ENCODE results near the gene EXOC6B.

GRCh38 chr2:72796766-72797165 lies 29.1 kb downstream of the EXOC6B start:
- TF ChIP-seq, protein P1, sequence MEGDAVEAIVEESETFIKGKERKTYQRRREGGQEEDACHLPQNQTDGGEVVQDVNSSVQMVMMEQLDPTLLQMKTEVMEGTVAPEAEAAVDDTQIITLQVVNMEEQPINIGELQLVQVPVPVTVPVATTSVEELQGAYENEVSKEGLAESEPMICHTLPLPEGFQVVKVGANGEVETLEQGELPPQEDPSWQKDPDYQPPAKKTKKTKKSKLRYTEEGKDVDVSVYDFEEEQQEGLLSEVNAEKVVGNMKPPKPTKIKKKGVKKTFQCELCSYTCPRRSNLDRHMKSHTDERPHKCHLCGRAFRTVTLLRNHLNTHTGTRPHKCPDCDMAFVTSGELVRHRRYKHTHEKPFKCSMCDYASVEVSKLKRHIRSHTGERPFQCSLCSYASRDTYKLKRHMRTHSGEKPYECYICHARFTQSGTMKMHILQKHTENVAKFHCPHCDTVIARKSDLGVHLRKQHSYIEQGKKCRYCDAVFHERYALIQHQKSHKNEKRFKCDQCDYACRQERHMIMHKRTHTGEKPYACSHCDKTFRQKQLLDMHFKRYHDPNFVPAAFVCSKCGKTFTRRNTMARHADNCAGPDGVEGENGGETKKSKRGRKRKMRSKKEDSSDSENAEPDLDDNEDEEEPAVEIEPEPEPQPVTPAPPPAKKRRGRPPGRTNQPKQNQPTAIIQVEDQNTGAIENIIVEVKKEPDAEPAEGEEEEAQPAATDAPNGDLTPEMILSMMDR (conservative IDR thresholded peaks at IDR 0.05): no peak
- no peak for TF ChIP-seq EZH2 (IDR thresholded peaks at IDR 0.05; ENCODE audit: low read depth)
